Measurements from ENCODE around the gene EFNA1. TPM values are rescaled to one million over a fixed set of nuclear protein-coding genes. Genes with fewer than 3 reads are reported as not detected.
"Not testable (repeated sequence)": the region's sequence is repeated elsewhere in the genome, so short reads cannot be mapped to it uniquely, and the experiment has no call there.

EFNA1 gene
- total RNA-seq, 5 donors from 2014 or later (not counting 1 experiment from before 2014, with no cell fraction given), result 1.6 to 8.4 (median 5.1) TPM

DNA sequence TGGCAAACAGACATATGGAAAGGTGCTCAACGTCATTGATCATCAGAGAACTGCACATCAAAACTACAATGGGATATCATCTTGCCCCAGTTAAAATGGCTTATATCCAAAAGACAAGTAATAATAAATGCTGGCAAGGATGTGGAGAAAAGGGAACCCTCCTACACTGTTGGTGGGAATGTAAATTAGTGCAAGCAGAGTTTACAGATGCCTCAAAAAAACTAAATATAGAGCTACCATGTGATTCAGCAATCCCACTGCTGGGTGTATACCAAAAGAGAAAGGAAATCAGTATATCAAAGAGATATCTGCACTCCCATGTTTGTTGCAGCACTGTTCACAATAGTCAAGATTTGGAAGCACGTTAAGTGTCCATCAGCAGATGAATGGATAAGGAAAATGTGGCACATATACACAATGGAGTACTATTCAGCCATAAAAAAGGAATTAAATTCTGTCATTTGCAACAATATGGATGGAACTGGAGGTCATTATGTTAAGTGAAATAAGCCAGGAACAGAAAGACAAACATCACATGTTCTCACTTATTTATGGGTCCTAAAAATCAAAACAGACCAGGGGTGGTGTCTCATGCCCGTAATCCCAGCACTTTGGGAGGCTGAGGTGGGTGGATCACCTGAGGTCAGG lies 28.4 kb downstream of the EFNA1 start:
- H3K36me3 Mint-ChIP-seq; H3K27ac Mint-ChIP-seq; H3K36me3 ChIP-seq (ENCODE audit: control insufficient read depth in 2 of 2, extremely low read depth in 1 of 2, insufficient read depth in 1 of 2, low read length in 1 of 2); DNase-seq; H3K27ac ChIP-seq (ENCODE audit: low read length); H3K9me3 ChIP-seq; H3K4me3 ChIP-seq (ENCODE audit: control insufficient read depth in 1 of 2, extremely low read depth in 1 of 2, low read length in 1 of 2); H3K4me1 ChIP-seq (ENCODE audit: control insufficient read depth in 1 of 2, extremely low read depth in 1 of 2, insufficient read depth in 2 of 2, low read length in 2 of 2); H3K4me3 Mint-ChIP-seq; ATAC-seq (replicated peaks in 1 of 4); H3K27me3 Mint-ChIP-seq; POLR2A ChIA-PET; H3K9me3 Mint-ChIP-seq; H3K4me1 Mint-ChIP-seq: not testable (repeated sequence)
- no CpG with 5 or more reads among the region's 3 CpGs for WGBS (ENCODE audit: insufficient coverage)
- H3K27me3 ChIP-seq (replicated peaks in 1 of 2; ENCODE audit: control insufficient read depth in 2 of 2, extremely low read depth in 1 of 2, insufficient read depth in 2 of 2, low read length in 1 of 2), result peaks cover 0 to 10% of the 10 kb centered on the region in 2 experiments
- CTCF ChIA-PET, result interaction anchor here in 1 of 2 donors (0.6 kb wide), 1 partner anchor 1069 kb away, joined by 4 read pairs; no protein-coding TSS in a partner anchor

DNA sequence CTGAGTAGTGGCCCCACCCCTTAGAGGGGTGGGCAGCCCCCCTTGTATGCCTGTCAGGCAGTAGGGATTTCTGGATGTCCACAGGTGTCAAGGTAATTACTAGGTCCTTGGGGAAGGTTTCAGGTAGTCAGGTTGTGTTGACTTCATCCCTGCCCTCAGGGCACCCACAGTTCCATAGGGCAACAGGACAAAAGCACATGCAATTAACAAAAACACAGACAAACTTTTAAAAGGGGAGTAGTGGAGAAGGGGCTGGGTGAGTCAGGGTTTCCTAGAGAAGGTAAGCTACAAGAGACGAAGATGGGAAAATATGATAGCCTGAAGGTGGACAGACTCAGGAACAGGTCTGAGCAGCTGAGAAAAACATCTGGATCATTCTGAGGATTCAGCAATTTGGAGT lies 31.3 kb downstream of the EFNA1 start:
- Mint-ChIP-seq H3K4me3 (no peak overlapping the region), H3K36me3 (no peaks in the 10 kb centered on the region), H3K4me1 (no peaks in the 10 kb centered on the region), H3K9me3 (no peaks in the 10 kb centered on the region), H3K27me3 (no peaks in the 10 kb centered on the region), H3K27ac (no peak overlapping the region)
- Histone ChIP-seq H3K9me3 (no peaks in the 10 kb centered on the region), H3K27me3 (replicated peaks in 1 of 2; ENCODE audit: control insufficient read depth in 2 of 2, extremely low read depth in 1 of 2, insufficient read depth in 2 of 2, low read length in 1 of 2) (no peaks in the 10 kb centered on the region), H3K36me3 (ENCODE audit: control insufficient read depth in 2 of 2, extremely low read depth in 1 of 2, insufficient read depth in 1 of 2, low read length in 1 of 2) (no peaks in the 10 kb centered on the region), H3K4me1 (ENCODE audit: control insufficient read depth in 1 of 2, extremely low read depth in 1 of 2, insufficient read depth in 2 of 2, low read length in 2 of 2) (no peaks in the 10 kb centered on the region), H3K4me3 (ENCODE audit: control insufficient read depth in 1 of 2, extremely low read depth in 1 of 2, low read length in 1 of 2) (no peak overlapping the region), H3K27ac (ENCODE audit: low read length) (no peak overlapping the region)
- ChIA-PET POLR2A (no interaction called here), CTCF (no interaction called here)
- 83% methylated on average over 1 of the region's 1 CpG for WGBS (ENCODE audit: insufficient coverage)
- DNase-seq, result no peak
- ATAC-seq (replicated peaks in 1 of 4), result no peak

DNA sequence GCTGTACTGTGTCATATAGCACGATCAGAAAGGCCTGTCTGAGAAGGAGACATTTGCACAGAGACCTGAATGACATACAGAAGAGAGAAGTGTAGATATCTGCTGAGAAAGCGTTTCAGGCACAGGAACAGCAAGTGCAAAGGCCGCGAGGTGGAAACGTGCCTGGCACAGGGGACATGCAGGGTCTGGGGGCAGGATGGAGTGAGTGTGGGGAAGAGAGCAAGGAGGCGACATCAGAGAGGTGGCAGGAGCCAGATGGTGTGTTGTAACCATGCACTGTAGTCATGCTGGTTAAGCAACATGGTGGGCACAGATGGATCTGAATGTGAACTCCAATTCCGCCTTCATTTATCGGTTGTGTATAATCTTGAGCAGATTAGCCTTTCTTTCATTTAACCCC lies 32.5 kb downstream of the EFNA1 start:
- Histone ChIP-seq H3K27ac (ENCODE audit: low read length) (no peak overlapping the region), H3K36me3 (ENCODE audit: control insufficient read depth in 2 of 2, extremely low read depth in 1 of 2, insufficient read depth in 1 of 2, low read length in 1 of 2) (no peaks in the 10 kb centered on the region), H3K4me1 (ENCODE audit: control insufficient read depth in 1 of 2, extremely low read depth in 1 of 2, insufficient read depth in 2 of 2, low read length in 2 of 2) (no peaks in the 10 kb centered on the region), H3K27me3 (replicated peaks in 1 of 2; ENCODE audit: control insufficient read depth in 2 of 2, extremely low read depth in 1 of 2, insufficient read depth in 2 of 2, low read length in 1 of 2) (no peaks in the 10 kb centered on the region), H3K9me3 (no peaks in the 10 kb centered on the region), H3K4me3 (ENCODE audit: control insufficient read depth in 1 of 2, extremely low read depth in 1 of 2, low read length in 1 of 2) (no peak overlapping the region)
- WGBS (ENCODE audit: insufficient coverage), result 74% methylated on average over 6 of the region's 8 CpGs
- Mint-ChIP-seq H3K27ac (no peak overlapping the region), H3K4me1 (no peaks in the 10 kb centered on the region), H3K4me3 (no peak overlapping the region), H3K36me3 (no peaks in the 10 kb centered on the region), H3K27me3 (no peaks in the 10 kb centered on the region), H3K9me3 (no peaks in the 10 kb centered on the region)
- ChIA-PET CTCF (no interaction called here), POLR2A (no interaction called here)
- no peak for ATAC-seq (replicated peaks in 1 of 4)
- no peak for DNase-seq

GRCh38 chr1:155162631-155163030 lies 35.0 kb downstream of the EFNA1 start:
- not testable (repeated sequence) for H3K27me3 Mint-ChIP-seq; H3K27me3 ChIP-seq (replicated peaks in 1 of 2; ENCODE audit: control insufficient read depth in 2 of 2, extremely low read depth in 1 of 2, insufficient read depth in 2 of 2, low read length in 1 of 2); H3K27ac ChIP-seq (ENCODE audit: low read length); H3K9me3 Mint-ChIP-seq; H3K4me1 Mint-ChIP-seq; H3K4me3 Mint-ChIP-seq; H3K36me3 Mint-ChIP-seq; ATAC-seq (replicated peaks in 1 of 4); H3K36me3 ChIP-seq (ENCODE audit: control insufficient read depth in 2 of 2, extremely low read depth in 1 of 2, insufficient read depth in 1 of 2, low read length in 1 of 2); DNase-seq; H3K4me3 ChIP-seq (ENCODE audit: control insufficient read depth in 1 of 2, extremely low read depth in 1 of 2, low read length in 1 of 2); H3K9me3 ChIP-seq; H3K27ac Mint-ChIP-seq
- CTCF ChIA-PET, result interaction anchor here in 1 of 2 donors (0.7 to 1.2 kb wide), 3 partner anchors 10 to 659 kb away, joined by 4 to 6 read pairs (median 4); partner anchors contain the start of gene KRTCAP2
- POLR2A ChIA-PET, result interaction anchor here in 1 of 2 donors (0.7 kb wide), 1 partner anchor 409 kb away, joined by 9 read pairs; no protein-coding TSS in a partner anchor
- 96% methylated on average over 3 of the region's 6 CpGs for WGBS (ENCODE audit: insufficient coverage)
- H3K4me1 ChIP-seq (ENCODE audit: control insufficient read depth in 1 of 2, extremely low read depth in 1 of 2, insufficient read depth in 2 of 2, low read length in 2 of 2), result peaks cover 6 to 11% of the 10 kb centered on the region in 2 experiments

- DNase-seq; POLR2A ChIA-PET; H3K27ac Mint-ChIP-seq; H3K36me3 ChIP-seq (ENCODE audit: control insufficient read depth in 2 of 2, extremely low read depth in 1 of 2, insufficient read depth in 1 of 2, low read length in 1 of 2); H3K4me3 ChIP-seq (ENCODE audit: control insufficient read depth in 1 of 2, extremely low read depth in 1 of 2, low read length in 1 of 2); H3K9me3 ChIP-seq; H3K9me3 Mint-ChIP-seq; ATAC-seq (replicated peaks in 1 of 4); H3K36me3 Mint-ChIP-seq; H3K27ac ChIP-seq (ENCODE audit: low read length); H3K4me3 Mint-ChIP-seq; H3K27me3 Mint-ChIP-seq: not testable (repeated sequence)
- no CpG with 5 or more reads among the region's 4 CpGs for WGBS (ENCODE audit: insufficient coverage)
- H3K4me1 ChIP-seq (ENCODE audit: control insufficient read depth in 1 of 2, extremely low read depth in 1 of 2, insufficient read depth in 2 of 2, low read length in 2 of 2), result peaks cover 7 to 15% of the 10 kb centered on the region in 2 experiments
- peaks cover 0 to 11% of the 10 kb centered on the region in 2 experiments for H3K27me3 ChIP-seq (replicated peaks in 1 of 2; ENCODE audit: control insufficient read depth in 2 of 2, extremely low read depth in 1 of 2, insufficient read depth in 2 of 2, low read length in 1 of 2)
- peaks cover 11 to 13% (median 12%) of the 10 kb centered on the region in 3 donors for H3K4me1 Mint-ChIP-seq
- CTCF ChIA-PET, result interaction anchor here in 1 of 2 donors (0.9 kb wide), 1 partner anchor 68 kb away, joined by 3 read pairs; no protein-coding TSS in a partner anchor
Measured at GRCh38 chr1:155163785-155164184, 36.1 kb downstream of the EFNA1 start.

- not testable (repeated sequence) for H3K27ac Mint-ChIP-seq; H3K9me3 ChIP-seq; H3K9me3 Mint-ChIP-seq; H3K4me3 Mint-ChIP-seq; H3K27me3 Mint-ChIP-seq; ATAC-seq (replicated peaks in 1 of 4); H3K4me3 ChIP-seq (ENCODE audit: control insufficient read depth in 1 of 2, extremely low read depth in 1 of 2, low read length in 1 of 2); DNase-seq; H3K27ac ChIP-seq (ENCODE audit: low read length); H3K36me3 Mint-ChIP-seq
- peaks cover 7 to 15% of the 10 kb centered on the region in 2 experiments for H3K4me1 ChIP-seq (ENCODE audit: control insufficient read depth in 1 of 2, extremely low read depth in 1 of 2, insufficient read depth in 2 of 2, low read length in 2 of 2)
- ChIA-PET CTCF (interaction anchor here (0.6 to 1.8 kb wide), 4 partner anchors 36 to 78 kb away, joined by 3 to 7 read pairs (median 5); no protein-coding TSS in a partner anchor), POLR2A (interaction anchor here in 1 of 2 donors (0.7 kb wide), 1 partner anchor 9 kb away, joined by 20 read pairs; the partner anchor contains the start of gene KRTCAP2)
- WGBS (ENCODE audit: insufficient coverage), result no CpG with 5 or more reads among the region's 11 CpGs
- peaks cover 0 to 11% of the 10 kb centered on the region in 2 experiments for H3K27me3 ChIP-seq (replicated peaks in 1 of 2; ENCODE audit: control insufficient read depth in 2 of 2, extremely low read depth in 1 of 2, insufficient read depth in 2 of 2, low read length in 1 of 2)
- H3K36me3 ChIP-seq (ENCODE audit: control insufficient read depth in 2 of 2, extremely low read depth in 1 of 2, insufficient read depth in 1 of 2, low read length in 1 of 2), result peaks cover 0 to 12% of the 10 kb centered on the region in 2 donors
- H3K4me1 Mint-ChIP-seq, result peaks cover 13 to 17% (median 14%) of the 10 kb centered on the region in 3 donors
Measured at GRCh38 chr1:155164625-155165024, 36.9 kb downstream of the EFNA1 start.

All from T-cell (primary cell).